Lower lobe of right lung (tissue), 2 donors: ENCODE measurements around the gene VWA8. TPM values are rescaled to one million over a fixed set of nuclear protein-coding genes. Genes with fewer than 3 reads are reported as not detected.
A peak's percentile ranks its signal among the peaks of the same experiment; 100 is the strongest.
"Not testable (repeated sequence)": the region's sequence is repeated elsewhere in the genome, so short reads cannot be mapped to it uniquely, and the experiment has no call there.

Experiments
- ATAC-seq, 2 donors: fragments of 200-7000 bp; cut with Tn5 transposase; one replicate each; pipeline ENCODE4 v1.9.1; 2020 to 2022; ENCODE audit warnings: mild to moderate bottlenecking in 2 of 2, moderate library complexity in 2 of 2
- DNase-seq: peaks from one replicate; pipeline ENCODE4 v3.0.0-alpha.2; 2020
- H3K27ac ChIP-seq: fragments of 200-600 bp; one replicate; pipeline ENCODE4 v1.8.0; 2022
- H3K27me3 ChIP-seq: fragments of 200-600 bp; one replicate; pipeline ENCODE4 v1.8.0; 2022; ENCODE audit warnings: low read depth
- H3K36me3 ChIP-seq: fragments of 200-600 bp; one replicate; pipeline ENCODE4 v1.8.0; 2022; ENCODE audit warnings: mild to moderate bottlenecking
- H3K4me1 ChIP-seq: fragments of 200-600 bp; one replicate; pipeline ENCODE4 v1.8.0; 2022
- H3K4me3 ChIP-seq: fragments of 200-600 bp; one replicate; pipeline ENCODE4 v1.8.0; 2022; ENCODE audit warnings: mild to moderate bottlenecking
- H3K9me3 ChIP-seq: fragments of 200-600 bp; one replicate; pipeline ENCODE4 v1.8.0; 2022
- intact Hi-C: fragments of 100-400 bp; cut with DNase I; formaldehyde crosslinking; loops from one replicate; pipeline ENCODE4 v1.11.0; 2022
- total RNA-seq: library from RNA; stranded (reverse); fragmentation: NEBNext Ultra II Directional; extraction: Animal tissue kit (Norgen Biotek cat#: 25700); gene quantifications from one replicate; pipeline ENCODE4 v1.2.1, GENCODE V29; 2021
- TF ChIP-seq, protein P1 (sequence below): fragments of 200-600 bp; IDR thresholded peaks from one replicate; pipeline ENCODE4 v1.8.0; 2022; ENCODE audit warnings: antibody characterized with exemption, mild to moderate bottlenecking
- donor health status: DM: no; HTN: yes; CAD: no; lungs with severe emphysema.

Gene VWA8
- total RNA-seq, 1 donor from 2014 or later: 18.2 TPM

DNA sequence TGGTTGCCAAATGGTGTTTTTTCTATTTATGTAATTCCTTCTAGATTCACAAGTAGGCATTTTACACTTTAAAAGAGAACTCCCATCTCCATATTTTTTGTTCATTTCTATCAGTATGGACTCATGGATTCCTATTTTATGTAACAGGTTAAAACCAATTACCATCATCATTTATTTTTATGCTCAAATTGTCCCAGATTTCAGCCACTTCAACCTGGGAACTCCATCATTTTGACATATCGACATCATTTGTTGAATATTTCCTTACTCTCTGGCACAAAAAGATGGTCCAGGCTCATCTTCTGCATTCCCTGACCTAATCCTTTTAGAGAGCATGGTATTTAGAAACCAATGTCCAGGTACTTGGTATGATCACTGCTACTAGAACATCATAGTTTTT is 79.9 kb downstream of the VWA8 start:
- no peak overlapping the region for H3K4me3 ChIP-seq
- no peaks in the 10 kb centered on the region for H3K4me1 ChIP-seq
- TF ChIP-seq, protein P1, sequence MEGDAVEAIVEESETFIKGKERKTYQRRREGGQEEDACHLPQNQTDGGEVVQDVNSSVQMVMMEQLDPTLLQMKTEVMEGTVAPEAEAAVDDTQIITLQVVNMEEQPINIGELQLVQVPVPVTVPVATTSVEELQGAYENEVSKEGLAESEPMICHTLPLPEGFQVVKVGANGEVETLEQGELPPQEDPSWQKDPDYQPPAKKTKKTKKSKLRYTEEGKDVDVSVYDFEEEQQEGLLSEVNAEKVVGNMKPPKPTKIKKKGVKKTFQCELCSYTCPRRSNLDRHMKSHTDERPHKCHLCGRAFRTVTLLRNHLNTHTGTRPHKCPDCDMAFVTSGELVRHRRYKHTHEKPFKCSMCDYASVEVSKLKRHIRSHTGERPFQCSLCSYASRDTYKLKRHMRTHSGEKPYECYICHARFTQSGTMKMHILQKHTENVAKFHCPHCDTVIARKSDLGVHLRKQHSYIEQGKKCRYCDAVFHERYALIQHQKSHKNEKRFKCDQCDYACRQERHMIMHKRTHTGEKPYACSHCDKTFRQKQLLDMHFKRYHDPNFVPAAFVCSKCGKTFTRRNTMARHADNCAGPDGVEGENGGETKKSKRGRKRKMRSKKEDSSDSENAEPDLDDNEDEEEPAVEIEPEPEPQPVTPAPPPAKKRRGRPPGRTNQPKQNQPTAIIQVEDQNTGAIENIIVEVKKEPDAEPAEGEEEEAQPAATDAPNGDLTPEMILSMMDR: no peak
- no peak for DNase-seq
- ATAC-seq: no peak
- H3K36me3 ChIP-seq: peaks cover 23% of the 10 kb centered on the region
- no peaks in the 10 kb centered on the region for H3K27me3 ChIP-seq
- intact Hi-C loops: no loop called here
- no peaks in the 10 kb centered on the region for H3K9me3 ChIP-seq
- H3K27ac ChIP-seq: no peak overlapping the region

DNA sequence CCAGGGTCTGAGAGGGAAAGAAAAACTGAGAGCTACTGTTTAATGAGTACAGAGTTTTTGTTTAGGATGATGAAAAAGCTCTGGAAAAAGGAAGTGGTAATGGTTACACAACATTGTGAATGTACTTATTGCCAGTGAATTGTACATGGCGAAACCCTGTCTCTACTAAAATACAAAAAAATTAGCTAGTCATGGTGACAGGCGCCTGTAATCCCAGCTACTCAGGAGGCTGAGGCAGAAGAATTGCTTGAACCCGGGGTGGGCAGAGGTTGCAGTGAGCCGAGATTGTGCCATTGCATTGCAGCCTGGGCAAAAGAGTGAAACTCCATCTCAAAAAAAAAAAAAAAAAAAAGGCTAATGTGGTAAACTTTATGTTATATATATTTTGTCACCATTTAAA is 96.3 kb downstream of the VWA8 start:
- H3K27me3 ChIP-seq: no peaks in the 10 kb centered on the region
- intact Hi-C loops: no loop called here
- no peak overlapping the region for H3K4me3 ChIP-seq
- H3K9me3 ChIP-seq: no peaks in the 10 kb centered on the region
- ATAC-seq: peak; percentile 50 to 63
- H3K36me3 ChIP-seq: peaks cover 8% of the 10 kb centered on the region
- H3K4me1 ChIP-seq: no peaks in the 10 kb centered on the region
- TF ChIP-seq, protein P1: no peak
- DNase-seq: peak; percentile 57
- no peak overlapping the region for H3K27ac ChIP-seq

DNA sequence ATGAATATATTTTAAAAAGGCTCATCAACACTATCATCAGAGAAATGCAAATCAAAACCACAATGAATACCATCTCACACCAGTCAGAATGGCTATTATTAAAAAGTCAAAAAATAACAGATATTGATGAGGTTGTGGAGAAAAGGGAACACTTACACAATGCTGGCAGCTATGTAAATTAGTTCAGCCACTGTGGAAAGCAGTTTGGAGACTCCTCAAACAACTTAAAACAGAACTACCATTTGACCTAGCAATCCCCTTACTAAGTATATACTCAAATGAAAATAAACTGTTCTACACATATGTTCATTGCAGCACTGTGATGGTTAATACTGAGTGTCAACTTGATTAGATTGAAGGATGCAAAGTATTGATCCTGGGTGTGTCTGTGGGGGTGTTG is 98.2 kb downstream of the VWA8 start:
- H3K9me3 ChIP-seq, H3K36me3 ChIP-seq: not testable (repeated sequence)

DNA sequence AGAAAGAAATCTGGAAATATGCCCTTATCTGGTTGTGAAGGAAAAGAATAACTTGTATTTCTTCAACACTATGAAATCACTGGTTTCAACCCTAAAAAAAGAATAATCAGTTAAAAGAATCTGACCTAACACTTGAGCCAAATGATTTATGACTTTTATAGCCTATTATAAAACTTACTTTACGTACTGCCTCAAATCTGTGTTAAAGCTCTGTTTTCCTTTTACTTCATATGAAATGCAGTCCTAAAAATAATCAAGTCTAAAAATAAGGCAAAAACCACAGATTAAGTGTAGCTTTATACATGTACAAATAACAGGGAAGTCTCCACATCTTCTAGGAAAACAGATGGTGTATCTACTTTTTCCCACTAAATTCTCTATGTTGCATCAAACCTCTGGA is 101.3 kb downstream of the VWA8 start:
- Histone ChIP-seq H3K9me3 (no peaks in the 10 kb centered on the region), H3K4me3 (no peak overlapping the region), H3K27ac (no peak overlapping the region), H3K36me3 (no peaks in the 10 kb centered on the region), H3K27me3 (no peaks in the 10 kb centered on the region), H3K4me1 (no peaks in the 10 kb centered on the region)
- ATAC-seq: no peak
- intact Hi-C loops: no loop called here
- DNase-seq: no peak
- TF ChIP-seq, protein P1: no peak

More for the DNA sequence above, 98.2 kb downstream of the VWA8 start:
- H3K27ac ChIP-seq, H3K4me1 ChIP-seq, DNase-seq, H3K4me3 ChIP-seq, ATAC-seq, H3K27me3 ChIP-seq, intact Hi-C loops: not testable (repeated sequence)

DNA sequence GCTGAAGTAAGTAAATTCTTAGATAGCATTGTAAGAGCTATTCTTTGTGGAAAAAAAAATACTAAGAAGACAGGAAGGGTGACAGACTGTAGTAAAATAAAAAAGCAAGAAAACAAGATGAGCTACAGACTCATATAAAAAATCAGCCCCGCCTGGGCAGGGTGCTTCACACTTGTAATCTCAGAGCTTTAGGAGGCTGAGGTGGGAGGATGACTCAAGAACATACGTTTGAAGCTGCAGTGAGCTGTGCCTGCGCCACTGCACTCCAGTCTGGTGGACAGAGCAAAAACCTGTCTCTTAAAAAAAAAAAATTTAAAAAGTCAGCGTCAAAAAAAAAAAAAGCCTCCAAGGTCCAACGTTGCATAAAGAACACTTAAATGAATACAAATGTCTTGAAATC is 102.1 kb downstream of the VWA8 start:
- no peaks in the 10 kb centered on the region for H3K27me3 ChIP-seq
- no peak overlapping the region for H3K27ac ChIP-seq
- no peaks in the 10 kb centered on the region for H3K36me3 ChIP-seq
- no peak overlapping the region for H3K4me3 ChIP-seq
- DNase-seq (no peak), ATAC-seq (no peak)
- H3K4me1 ChIP-seq: no peaks in the 10 kb centered on the region
- TF ChIP-seq, protein P1: no peak
- intact Hi-C loops: no loop called here
- no peaks in the 10 kb centered on the region for H3K9me3 ChIP-seq

DNA sequence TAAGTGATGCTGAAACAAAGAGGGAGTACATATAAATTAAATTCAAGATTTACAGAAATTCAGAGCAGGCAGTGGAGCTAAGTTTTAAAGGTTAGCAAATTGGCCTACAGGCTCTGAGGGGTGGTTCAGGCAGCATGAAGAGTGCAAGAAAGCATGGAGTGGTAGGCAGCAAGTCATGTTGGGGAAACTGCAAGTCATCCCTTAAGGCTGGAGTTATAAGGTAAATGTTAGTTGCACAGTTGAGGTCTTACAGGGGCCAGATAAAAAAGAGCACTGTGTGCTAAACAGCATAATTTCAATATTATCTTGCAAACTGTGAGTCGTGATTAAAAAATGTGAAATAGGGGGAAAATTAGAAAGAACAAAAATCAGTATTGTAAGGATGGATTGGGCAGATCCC is 106.2 kb downstream of the VWA8 start:
- Histone ChIP-seq H3K27me3 (no peaks in the 10 kb centered on the region), H3K9me3 (no peaks in the 10 kb centered on the region), H3K36me3 (no peaks in the 10 kb centered on the region), H3K27ac (no peak overlapping the region), H3K4me3 (no peak overlapping the region), H3K4me1 (no peaks in the 10 kb centered on the region)
- ATAC-seq (no peak), DNase-seq (no peak)
- TF ChIP-seq, protein P1: no peak
- intact Hi-C loops: no loop called here
